C4-2B (cell line): ENCODE data around the gene RAB42.

Experiments used
- H3K27ac ChIP-seq: fragments of 450-650 bp; 2 replicates; pipeline ENCODE4 v1.5.1; 2017
- CTCF ChIP-seq: fragments of 450-650 bp; conservative IDR thresholded peaks from 2 replicates; pipeline ENCODE4 v1.5.1; 2017; ENCODE audit warnings: mild to moderate bottlenecking
- ZFX ChIP-seq: fragments of 450-650 bp; IDR thresholded peaks from 2 replicates; pipeline ENCODE4 v1.6.1; 2017

The RAB42 gene

GRCh38 chr1:28591708-28592320 lies at the start of gene RAB42:
RAB42 (plus strand) TSS chr1:28592265; CDS start chr1:28592512, 247 bp downstream.
- no peak for TF ChIP-seq CTCF
- H3K27ac ChIP-seq: no peak within 1 kb of the TSS

- no peak overlapping the region for H3K27ac ChIP-seq
- TF ChIP-seq ZFX: no peak
Measured at GRCh38 chr1:28545246-28545628, 46.8 kb upstream of the RAB42 start.

GRCh38 chr1:28548318-28548717 lies 43.7 kb upstream of the RAB42 start:
- TF ChIP-seq ZFX (no peak), CTCF (no peak)
- no peak overlapping the region for H3K27ac ChIP-seq

- peak overlapping the region; percentile 88 for H3K27ac ChIP-seq
- TF ChIP-seq ZFX: no peak
- no peak for TF ChIP-seq CTCF
Measured at GRCh38 chr1:28551381-28551780, 40.7 kb upstream of the RAB42 start.

- H3K27ac ChIP-seq: peak within 1 kb of the TSS; percentile 88
- TF ChIP-seq CTCF (no peak), ZFX (no peak)
Measured at GRCh38 chr1:28552758-28553663, 39.1 kb upstream of the RAB42 start, which contains the start of gene TRNAU1AP. TRNAU1AP (plus strand) TSS chr1:28553085; CDS start chr1:28553111, 26 bp downstream.

- no peak for TF ChIP-seq CTCF
- TF ChIP-seq ZFX: no peak
- no peak overlapping the region for H3K27ac ChIP-seq
Measured at GRCh38 chr1:28560886-28561285, 31.2 kb upstream of the RAB42 start.

GRCh38 chr1:28564310-28564709 lies 27.8 kb upstream of the RAB42 start:
- no peak for TF ChIP-seq ZFX
- no peak for TF ChIP-seq CTCF
- no peak overlapping the region for H3K27ac ChIP-seq
